ENCODE measurements around the gene TMEM154. TPM values are rescaled to one million over a fixed set of nuclear protein-coding genes. Genes with fewer than 3 reads are reported as not detected.
"Not testable (repeated sequence)": the region's sequence is repeated elsewhere in the genome, so short reads cannot be mapped to it uniquely, and the experiment has no call there.

TMEM154 gene
- total RNA-seq, 2 experiments from 2014 or later, result 18.3 to 18.5 TPM

DNA sequence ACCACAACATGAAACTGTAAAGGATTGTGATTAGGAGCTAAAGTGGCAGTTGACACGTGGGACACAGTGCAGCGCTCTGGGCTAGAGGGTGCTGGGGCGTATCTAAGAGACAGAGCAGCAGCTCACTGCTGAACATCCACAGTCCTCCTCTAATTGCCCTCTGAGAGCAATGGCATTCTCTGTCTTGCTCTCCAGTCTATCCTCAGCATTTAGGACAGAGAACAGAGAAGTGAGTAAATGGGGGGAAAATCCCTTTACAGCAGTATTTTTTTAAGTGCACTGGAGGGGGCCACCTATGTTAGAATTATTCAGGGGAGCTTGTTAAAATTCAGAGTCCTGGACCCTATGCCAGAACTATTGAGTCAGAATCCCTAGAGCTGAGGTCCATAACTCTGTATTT, 4.2 kb upstream of the TMEM154 start:
- Mint-ChIP-seq H3K4me3 (no peak overlapping the region), H3K27ac (peak overlapping the region; percentile 43)

GRCh38 chr4:152682143-152682941, 2.5 kb upstream of the TMEM154 start:
- peaks cover 36% of the 10 kb centered on the region for H3K4me1 Mint-ChIP-seq

More for the DNA sequence above, 4.2 kb upstream of the TMEM154 start:
- Mint-ChIP-seq H3K36me3 (no peaks in the 10 kb centered on the region), H3K9me3 (no peaks in the 10 kb centered on the region), H3K4me1 (peaks cover 24% of the 10 kb centered on the region), H3K27me3 (peaks cover 8% of the 10 kb centered on the region)
- DNase-seq, result no peak

GRCh38 chr4:152680988-152681603, 1.3 kb upstream of the TMEM154 start:
- H3K4me1 Mint-ChIP-seq, result peaks cover 46% of the 10 kb centered on the region
- peak overlapping the region; percentile 29 for H3K4me3 Mint-ChIP-seq
- peak overlapping the region; percentile 44 for H3K27ac Mint-ChIP-seq
- DNase-seq, result no peak
- no peaks in the 10 kb centered on the region for H3K9me3 Mint-ChIP-seq
- H3K36me3 Mint-ChIP-seq, result peaks cover 8% of the 10 kb centered on the region
- no peaks in the 10 kb centered on the region for H3K27me3 Mint-ChIP-seq

More at GRCh38 chr4:152682143-152682941, 2.5 kb upstream of the TMEM154 start:
- H3K27me3 Mint-ChIP-seq, result no peaks in the 10 kb centered on the region
- H3K36me3 Mint-ChIP-seq, result peaks cover 8% of the 10 kb centered on the region
- no peak overlapping the region for H3K27ac Mint-ChIP-seq
- H3K4me3 Mint-ChIP-seq, result no peak overlapping the region
- DNase-seq, result no peak
- H3K9me3 Mint-ChIP-seq, result no peaks in the 10 kb centered on the region

DNA sequence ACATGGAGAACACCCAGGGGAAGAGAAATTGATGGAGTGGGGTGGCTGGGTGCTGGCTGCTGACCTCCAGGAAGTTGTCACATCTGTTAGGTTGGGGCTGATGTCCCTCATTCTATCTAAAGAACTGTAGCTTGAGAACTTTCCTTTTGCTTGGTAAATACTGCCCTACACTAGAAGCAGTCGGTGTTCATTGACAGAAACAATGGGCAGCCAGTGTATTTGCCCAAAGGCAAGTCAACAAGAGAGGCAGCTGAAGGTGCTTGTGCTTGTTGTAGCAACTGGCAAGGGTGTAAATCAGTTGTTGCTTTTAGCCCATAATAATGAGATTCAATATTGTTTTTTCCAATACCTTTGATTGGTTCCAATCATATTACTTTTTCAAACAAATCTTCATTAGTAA, 956 bp downstream of the TMEM154 start:
- DNase-seq, result no peak
- Mint-ChIP-seq H3K4me1 (peaks cover 43% of the 10 kb centered on the region), H3K9me3 (no peaks in the 10 kb centered on the region), H3K36me3 (peaks cover 10% of the 10 kb centered on the region), H3K27me3 (no peaks in the 10 kb centered on the region), H3K4me3 (peak overlapping the region; percentile 86), H3K27ac (peak overlapping the region; percentile 89)

DNA sequence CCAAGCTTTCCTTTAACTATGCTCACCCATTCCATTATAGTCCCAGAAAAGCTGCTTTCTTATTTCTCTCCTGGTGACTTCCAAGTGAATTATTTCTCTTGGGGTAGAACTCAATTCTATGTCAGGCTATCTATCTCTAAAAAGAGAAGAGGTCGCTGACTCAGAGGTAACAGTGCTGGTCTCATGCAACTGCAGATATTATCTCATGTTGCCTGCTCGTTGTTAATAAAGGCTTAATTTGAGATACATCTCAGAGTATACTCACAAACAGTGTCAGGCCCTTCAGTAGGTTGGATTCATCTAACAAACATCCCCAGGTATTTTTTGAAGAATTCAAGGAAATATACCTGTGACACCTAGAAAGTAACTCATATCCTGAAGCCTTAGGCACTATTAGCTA, 2.7 kb downstream of the TMEM154 start:
- Mint-ChIP-seq H3K27ac (no peak overlapping the region), H3K27me3 (no peaks in the 10 kb centered on the region), H3K4me3 (no peak overlapping the region), H3K9me3 (no peaks in the 10 kb centered on the region), H3K36me3 (peaks cover 12% of the 10 kb centered on the region), H3K4me1 (peaks cover 39% of the 10 kb centered on the region)
- no peak for DNase-seq

DNA sequence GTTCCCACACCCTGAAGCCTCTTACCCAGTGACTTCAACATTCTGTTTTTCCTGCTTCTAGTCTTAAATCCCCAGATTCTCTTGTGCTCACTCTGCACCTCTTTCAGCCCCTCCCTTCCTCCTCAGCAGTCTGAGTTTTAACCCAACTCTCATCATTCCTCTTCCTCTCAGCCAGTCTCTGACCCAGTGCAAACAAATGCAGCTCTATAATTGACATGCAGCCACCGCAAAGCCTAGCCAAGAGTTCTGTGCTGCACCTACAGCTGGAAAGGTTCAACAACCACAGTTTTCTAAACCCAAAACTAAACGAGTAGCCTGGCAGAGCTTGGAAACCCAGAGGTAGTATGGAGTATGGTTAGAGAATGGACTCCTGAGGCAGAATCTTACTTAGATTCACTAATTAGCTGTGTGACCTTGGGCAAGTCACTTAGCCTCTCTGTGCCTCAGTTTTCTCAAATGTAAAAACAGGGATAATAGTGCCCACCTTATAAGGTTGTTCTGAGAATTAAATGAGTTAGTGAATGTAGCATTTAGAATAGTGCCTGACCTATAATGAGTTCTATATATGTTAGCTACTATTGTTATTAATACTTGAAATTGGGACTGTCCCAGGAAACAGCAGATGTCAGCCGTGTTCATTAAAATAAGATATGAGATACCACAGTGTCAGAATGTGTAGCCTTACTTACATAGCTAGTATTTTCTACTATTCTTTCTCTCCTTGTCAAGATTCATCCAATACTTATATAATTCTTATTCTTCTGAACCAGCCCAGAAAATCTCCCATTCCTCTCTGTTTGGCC, 3.5 kb downstream of the TMEM154 start:
- Mint-ChIP-seq H3K4me1 (peaks cover 39% of the 10 kb centered on the region), H3K4me3 (no peak overlapping the region), H3K36me3 (peaks cover 14% of the 10 kb centered on the region), H3K9me3 (no peaks in the 10 kb centered on the region), H3K27me3 (no peaks in the 10 kb centered on the region), H3K27ac (no peak overlapping the region)
- no peak for DNase-seq

DNA sequence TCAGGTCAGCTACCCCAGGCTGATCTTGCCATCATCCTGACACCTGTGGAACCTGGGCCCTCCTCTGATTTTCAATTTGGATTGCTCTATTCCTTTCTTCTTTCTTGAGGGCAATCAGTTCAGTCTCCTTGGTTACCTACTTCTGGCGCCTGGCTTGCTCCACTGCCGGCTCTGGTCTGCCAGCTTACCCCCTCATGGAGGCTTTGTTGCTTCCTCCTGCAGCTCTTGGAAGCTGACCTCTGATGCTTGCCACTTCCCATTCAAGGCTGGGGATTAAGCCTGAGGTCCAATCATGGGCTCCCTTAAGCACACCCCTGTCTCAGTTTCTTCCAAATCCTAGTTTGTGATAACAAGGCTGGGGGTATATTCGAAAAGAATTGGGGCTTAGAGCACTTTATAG, 5.4 kb downstream of the TMEM154 start:
- Mint-ChIP-seq H3K27ac (no peak overlapping the region), H3K4me1 (peaks cover 33% of the 10 kb centered on the region), H3K27me3 (no peaks in the 10 kb centered on the region), H3K36me3 (peaks cover 19% of the 10 kb centered on the region), H3K9me3 (no peaks in the 10 kb centered on the region), H3K4me3 (no peak overlapping the region)
- no peak for DNase-seq

GRCh38 chr4:152673489-152673888, 6.3 kb downstream of the TMEM154 start:
- H3K9me3 Mint-ChIP-seq, result no peaks in the 10 kb centered on the region
- no peak overlapping the region for H3K27ac Mint-ChIP-seq
- peaks cover 26% of the 10 kb centered on the region for H3K4me1 Mint-ChIP-seq
- DNase-seq, result no peak
- H3K4me3 Mint-ChIP-seq, result no peak overlapping the region
- H3K36me3 Mint-ChIP-seq, result peaks cover 19% of the 10 kb centered on the region
- no peaks in the 10 kb centered on the region for H3K27me3 Mint-ChIP-seq

GRCh38 chr4:152672206-152673092, 7.3 kb downstream of the TMEM154 start:
- H3K36me3 Mint-ChIP-seq, result peaks cover 11% of the 10 kb centered on the region
- no peak overlapping the region for H3K4me3 Mint-ChIP-seq
- peaks cover 18% of the 10 kb centered on the region for H3K4me1 Mint-ChIP-seq
- H3K9me3 Mint-ChIP-seq, result no peaks in the 10 kb centered on the region
- no peak for DNase-seq
- H3K27ac Mint-ChIP-seq, result no peak overlapping the region
- no peaks in the 10 kb centered on the region for H3K27me3 Mint-ChIP-seq

GRCh38 chr4:152668338-152668964, 11.3 kb downstream of the TMEM154 start:
- no peak for DNase-seq
- Mint-ChIP-seq H3K27ac (no peak overlapping the region), H3K36me3 (peaks cover 14% of the 10 kb centered on the region), H3K4me3 (no peak overlapping the region), H3K27me3 (no peaks in the 10 kb centered on the region), H3K4me1 (peaks cover 13% of the 10 kb centered on the region), H3K9me3 (no peaks in the 10 kb centered on the region)

GRCh38 chr4:152667781-152668180, 12.0 kb downstream of the TMEM154 start:
- H3K4me1 Mint-ChIP-seq, result peaks cover 17% of the 10 kb centered on the region
- peaks cover 19% of the 10 kb centered on the region for H3K36me3 Mint-ChIP-seq
- no peaks in the 10 kb centered on the region for H3K9me3 Mint-ChIP-seq
- no peak for DNase-seq
- H3K27ac Mint-ChIP-seq, result no peak overlapping the region
- H3K27me3 Mint-ChIP-seq, result no peaks in the 10 kb centered on the region
- no peak overlapping the region for H3K4me3 Mint-ChIP-seq

GRCh38 chr4:152666946-152667345, 12.9 kb downstream of the TMEM154 start:
- no peaks in the 10 kb centered on the region for H3K27me3 Mint-ChIP-seq
- H3K36me3 Mint-ChIP-seq, result peaks cover 20% of the 10 kb centered on the region
- H3K27ac Mint-ChIP-seq, result no peak overlapping the region
- H3K9me3 Mint-ChIP-seq, result no peaks in the 10 kb centered on the region
- no peak for DNase-seq
- no peak overlapping the region for H3K4me3 Mint-ChIP-seq
- H3K4me1 Mint-ChIP-seq, result peaks cover 20% of the 10 kb centered on the region

GRCh38 chr4:152665691-152666395, 14.0 kb downstream of the TMEM154 start:
- no peak for DNase-seq
- Mint-ChIP-seq H3K4me3 (no peak overlapping the region), H3K9me3 (no peaks in the 10 kb centered on the region), H3K4me1 (peaks cover 26% of the 10 kb centered on the region), H3K27ac (no peak overlapping the region), H3K27me3 (no peaks in the 10 kb centered on the region), H3K36me3 (peaks cover 17% of the 10 kb centered on the region)

DNA sequence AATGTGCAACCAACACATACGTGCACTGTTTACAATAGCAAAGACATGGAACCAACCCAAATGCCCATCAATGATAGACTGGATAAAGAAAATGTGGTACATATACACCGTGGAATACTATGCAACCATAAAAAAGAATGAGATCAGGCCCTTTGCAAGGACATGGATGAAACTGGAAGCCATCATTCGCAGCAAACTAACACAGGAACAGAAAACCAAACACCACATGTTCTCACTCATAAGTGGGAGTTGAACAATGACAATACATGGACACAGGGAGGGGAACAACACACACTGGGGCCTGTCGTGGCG, 15.8 kb downstream of the TMEM154 start:
- Mint-ChIP-seq H3K4me1 (peaks cover 27% of the 10 kb centered on the region), H3K36me3 (peaks cover 19% of the 10 kb centered on the region)
- H3K9me3 Mint-ChIP-seq, H3K27ac Mint-ChIP-seq, H3K27me3 Mint-ChIP-seq, H3K4me3 Mint-ChIP-seq, DNase-seq: not testable (repeated sequence)

Data from activated naive CD8-positive, alpha-beta T cell treated with anti-CD3 and anti-CD28 coated beads for 36 hours (primary cell).